Measurements from ENCODE around the gene GNA12.

DNA sequence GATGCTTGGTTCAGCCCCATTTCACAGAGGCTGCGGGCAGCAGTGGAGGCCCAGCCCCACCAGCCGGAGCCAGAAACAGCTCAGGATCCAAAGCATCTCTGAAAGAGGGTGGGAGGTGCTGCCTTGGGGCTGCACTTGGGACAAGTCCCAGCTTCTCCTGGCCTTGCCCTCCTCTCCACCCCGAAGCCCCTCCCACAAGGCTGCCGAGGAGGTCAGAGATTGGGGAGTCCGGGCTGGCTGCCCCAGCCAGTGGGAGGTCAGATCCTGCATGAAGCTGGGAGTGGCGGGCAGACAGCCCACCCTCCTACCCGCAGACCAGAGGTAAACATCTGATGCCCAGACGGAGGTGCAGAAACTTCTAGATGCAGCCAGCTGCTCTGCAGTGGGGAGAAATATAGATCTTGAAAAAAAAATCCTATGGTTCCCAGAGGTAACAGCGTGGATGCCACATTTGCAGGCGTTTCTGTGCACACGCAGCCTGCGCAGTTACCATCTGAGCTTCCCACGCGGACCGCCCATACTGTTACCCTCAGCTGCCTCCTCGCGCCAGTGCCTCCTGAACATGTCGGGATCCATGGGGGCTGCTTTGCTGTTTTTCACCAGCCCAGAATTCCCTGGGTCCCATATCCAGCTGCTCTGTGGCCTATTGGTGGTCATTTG, 36.9 kb upstream of the GNA12 start:
- TF ChIP-seq EZH2 (IDR thresholded peaks at IDR 0.05; ENCODE audit: insufficient read depth, poor library complexity, severe bottlenecking) = no peak
- no peak for TF ChIP-seq EZH2phosphoT487 (IDR thresholded peaks at IDR 0.05; ENCODE audit: insufficient read depth, low read depth)

All from GM23248 (cell line).